HK-2 (cell line): ENCODE data around the gene UNC5C.
A peak's percentile ranks its signal among the peaks of the same experiment; 100 is the strongest.

Experiments
- DNase-seq: peaks from one replicate; pipeline ENCODE4 v3.0.0-alpha.2; 2018; ENCODE audit not compliant: unreplicated experiment

The UNC5C gene

DNA sequence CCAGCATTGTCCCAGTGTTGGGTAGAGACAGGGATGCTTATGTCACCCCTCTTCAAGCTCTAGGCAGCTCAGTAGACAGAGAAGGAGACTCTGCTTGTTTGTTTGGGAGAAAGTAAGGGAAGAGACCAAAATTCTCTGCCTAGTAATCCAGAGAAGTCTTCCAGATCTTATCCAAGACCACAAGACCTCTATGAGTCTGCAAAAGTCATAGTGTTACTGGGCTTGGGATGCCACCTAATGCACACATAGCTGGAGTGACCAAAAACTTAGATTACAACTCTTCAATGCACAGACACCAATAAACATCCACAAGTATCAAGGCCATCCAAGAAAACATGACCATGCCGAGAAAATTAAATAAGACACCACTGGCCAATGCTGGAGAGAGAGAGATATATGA is 205.5 kb downstream of the UNC5C start:
- no peak for DNase-seq

DNA sequence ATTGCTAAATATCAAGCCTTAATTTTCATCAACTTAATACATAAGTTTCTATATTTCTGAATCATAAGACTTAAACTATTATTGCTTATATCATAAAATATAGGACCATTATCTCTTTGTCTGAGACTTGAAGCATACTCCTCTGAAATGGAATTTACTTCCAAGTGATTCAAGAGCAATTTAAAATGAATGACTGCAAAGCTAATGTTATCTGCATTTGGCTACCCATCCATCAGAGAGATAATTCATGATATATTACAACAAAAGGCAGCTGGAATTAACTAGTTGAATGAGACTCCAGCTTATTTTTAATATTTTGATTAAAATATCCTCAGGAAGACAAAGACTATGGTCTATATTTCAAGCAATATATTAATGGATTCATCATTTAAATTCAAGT is 208.6 kb downstream of the UNC5C start:
- no peak for DNase-seq

DNA sequence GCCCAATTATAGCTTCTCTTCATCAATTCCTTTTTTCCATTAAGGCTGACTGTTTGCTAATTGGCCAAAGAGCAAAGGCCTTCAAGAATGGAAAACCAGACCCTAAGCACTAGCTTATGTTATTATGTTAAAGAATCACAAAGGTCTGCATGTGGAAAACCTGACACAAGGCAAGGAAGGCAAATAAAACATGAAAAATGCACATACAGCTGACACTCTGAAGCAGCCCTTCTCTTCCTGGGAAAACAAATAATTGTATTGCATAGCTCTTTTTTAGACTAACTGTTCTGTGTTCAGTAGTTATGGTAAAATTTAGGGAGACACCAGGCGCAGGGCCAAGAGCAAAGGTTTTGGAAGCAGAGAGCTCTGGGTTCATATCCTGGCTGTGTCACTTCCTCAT is 223.1 kb downstream of the UNC5C start:
- DNase-seq = no peak

DNA sequence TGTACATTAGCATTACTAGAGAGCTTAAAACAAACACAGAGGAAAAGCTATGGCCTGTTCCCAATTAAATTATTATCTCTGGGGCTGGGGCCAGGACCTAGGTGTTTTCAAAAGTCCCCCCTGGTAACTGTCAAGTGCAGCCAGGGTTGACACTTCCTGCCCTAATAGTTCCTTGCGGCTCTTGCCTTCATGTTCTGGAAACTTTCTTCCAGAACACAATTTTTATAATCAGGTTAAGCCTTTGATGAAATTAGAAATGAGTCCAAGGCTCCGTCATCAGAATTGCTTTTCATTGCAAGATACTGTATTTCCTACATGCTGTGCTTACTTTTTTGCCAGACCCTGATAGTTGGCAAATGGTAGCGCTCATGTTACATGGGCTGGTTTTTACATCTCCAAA is 229.6 kb downstream of the UNC5C start:
- no peak for DNase-seq

DNA sequence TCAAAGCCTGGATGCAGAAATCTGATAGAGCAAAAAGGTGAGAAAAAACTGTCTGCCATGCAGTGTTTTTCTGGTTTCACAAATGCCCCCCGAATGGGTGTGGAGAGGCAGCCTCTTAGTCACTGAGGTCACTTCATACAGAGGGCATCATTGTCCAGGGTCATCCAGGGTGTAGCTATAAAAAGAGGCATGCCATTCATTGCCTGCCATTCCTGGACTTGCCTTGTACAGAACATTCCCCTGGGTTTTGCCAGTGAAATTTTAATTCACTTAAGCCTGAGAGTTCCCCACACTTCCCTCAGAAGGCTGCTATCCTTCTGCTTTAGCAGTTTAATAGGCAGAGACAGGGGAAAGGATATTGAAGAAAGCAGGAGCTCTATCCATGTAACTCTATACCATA is 230.3 kb downstream of the UNC5C start:
- DNase-seq = no peak

DNA sequence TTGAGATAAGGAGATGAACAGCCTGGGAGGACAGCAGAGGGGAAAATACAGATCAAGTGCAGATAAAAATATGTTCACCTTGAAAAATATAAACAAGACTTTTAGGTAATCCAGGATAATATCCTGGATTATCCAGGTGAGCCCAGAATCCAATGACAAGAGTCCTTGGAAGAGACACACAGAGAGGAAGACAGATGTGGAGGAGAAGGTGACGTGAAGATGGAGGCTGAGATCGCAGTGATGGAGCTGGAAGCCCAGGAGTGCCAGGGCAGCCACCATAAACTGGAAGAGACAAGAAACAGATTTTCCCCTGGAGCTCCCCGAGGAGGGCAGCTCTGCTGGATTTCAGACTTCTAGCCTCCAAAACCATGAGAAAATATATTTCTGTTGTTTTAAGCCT is 230.7 kb downstream of the UNC5C start:
- no peak for DNase-seq

DNA sequence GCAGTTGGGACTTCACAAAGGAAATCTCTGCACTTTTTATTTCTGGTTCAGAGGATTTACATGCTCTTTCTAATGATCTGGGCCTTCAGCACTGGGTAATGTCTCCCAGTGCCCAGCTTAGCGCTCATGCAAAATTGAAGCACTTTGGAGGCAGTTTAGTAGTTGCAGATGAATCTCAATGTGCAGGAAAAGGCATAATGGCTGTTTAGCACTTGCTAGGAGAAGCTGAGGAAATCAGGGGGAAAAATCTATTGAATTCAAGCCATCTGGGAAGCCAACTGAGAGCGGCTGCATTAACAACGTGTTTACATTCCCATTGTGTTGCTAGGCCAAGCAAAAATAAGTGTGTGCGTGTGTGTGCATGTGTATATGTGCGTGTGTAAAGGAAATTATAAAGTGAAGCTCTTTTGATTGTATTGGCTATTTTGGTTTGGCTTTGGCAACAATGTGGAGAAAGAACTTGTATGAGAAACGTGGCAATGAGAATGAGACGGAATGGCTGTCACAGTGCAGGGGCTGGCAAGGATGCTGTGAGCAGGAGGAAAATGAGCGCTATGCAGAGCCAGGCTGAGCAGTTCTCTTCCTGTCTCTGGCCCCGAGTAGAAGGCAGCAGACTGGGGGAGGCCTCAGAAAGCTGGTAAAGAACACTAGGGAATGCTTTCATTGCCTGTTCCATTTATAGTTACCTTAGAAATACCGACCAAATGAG is 231.5 kb downstream of the UNC5C start:
- DNase-seq = no peak

DNA sequence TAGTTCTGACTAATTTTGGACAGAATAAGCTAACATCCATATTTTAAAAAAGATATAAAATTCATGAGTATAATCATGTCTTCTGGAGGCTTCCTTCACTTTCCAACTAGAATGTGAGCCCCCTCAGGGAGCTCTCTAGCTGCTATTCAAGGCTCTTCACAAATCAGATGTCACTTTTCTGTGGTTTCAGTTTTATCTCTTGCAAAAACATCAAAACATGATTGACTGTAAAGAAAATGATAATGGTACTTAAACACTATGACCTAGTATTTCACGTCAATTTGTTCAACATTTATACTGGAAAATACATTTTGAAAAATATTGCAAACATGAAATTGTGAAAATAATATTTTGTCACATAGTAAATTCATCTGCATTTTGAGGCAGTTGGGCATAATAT is 234.2 kb downstream of the UNC5C start:
- no peak for DNase-seq

DNA sequence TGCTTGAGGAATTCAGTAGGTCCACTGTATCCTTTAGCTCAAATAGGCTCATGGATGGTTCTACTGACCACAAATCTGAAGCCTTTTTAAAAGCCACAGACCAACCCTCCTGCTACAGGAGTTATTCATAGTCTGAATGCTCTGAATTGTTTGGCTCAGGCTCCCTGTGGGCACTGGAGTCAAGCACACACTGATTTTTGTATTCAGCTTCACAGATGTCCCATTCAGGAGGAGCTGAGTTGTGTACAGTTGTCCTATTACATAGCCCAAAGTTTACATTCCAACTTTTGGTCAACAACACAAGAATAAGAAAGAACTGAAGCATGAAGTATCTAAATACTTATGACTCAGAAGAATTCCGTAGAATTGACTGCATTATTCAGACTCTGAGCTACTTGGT is 243.9 kb downstream of the UNC5C start:
- DNase-seq = peak; percentile 5

DNA sequence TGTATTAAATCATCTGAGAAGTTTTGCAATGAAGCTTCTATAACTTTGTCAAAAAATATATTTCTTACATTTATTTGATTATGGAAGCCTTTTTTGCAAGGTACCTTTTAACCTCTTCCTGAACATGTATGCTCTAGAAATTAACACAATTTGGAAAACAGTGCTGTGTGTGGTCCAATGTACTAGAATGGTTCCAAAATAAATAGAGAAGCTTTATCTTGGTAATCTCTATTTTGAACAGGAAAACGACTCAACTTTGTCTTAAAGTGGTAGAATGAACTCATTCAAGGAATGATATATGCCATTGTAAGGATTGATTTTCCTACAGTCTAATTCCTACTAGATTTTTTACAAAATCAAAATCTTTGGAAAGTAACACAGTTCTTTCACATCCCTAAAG is 248.5 kb downstream of the UNC5C start:
- DNase-seq = no peak

DNA sequence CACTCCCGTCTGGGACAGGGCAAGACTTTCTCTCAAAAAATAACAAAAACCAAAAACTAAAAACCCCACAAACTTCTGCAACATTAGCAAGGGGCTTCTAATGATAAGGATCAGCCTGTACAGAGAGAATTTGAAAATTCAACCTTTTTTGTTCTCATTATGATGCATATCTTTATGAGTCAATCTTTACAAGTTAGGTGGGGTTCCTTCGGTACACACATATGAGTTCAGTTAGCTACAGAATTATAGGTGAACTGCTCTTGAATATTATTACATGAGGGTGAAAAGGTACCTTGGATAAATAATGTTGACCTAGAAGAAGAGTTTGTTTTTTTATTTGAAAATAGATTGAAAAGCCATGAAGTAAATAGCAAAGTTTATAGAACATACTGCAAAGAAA is 252.7 kb downstream of the UNC5C start:
- no peak for DNase-seq

DNA sequence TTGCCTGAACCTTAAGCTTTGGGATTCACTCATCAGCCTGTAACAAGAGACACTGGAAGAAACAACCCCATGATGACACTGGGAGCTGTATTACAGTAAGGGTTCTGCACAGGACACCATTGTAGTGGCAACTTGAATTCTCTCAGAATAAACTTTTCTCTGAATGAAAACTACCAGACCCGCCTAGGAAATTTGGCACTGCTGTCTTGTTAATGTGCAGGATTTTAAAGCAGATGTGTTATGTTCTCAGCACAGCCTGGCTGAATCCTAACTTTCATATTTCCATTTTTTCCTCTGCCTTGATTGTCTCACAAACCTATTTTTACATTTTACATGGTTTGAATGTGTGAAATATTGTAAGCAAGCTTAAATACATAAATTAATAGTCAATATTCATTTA is 253.6 kb downstream of the UNC5C start:
- DNase-seq = no peak

DNA sequence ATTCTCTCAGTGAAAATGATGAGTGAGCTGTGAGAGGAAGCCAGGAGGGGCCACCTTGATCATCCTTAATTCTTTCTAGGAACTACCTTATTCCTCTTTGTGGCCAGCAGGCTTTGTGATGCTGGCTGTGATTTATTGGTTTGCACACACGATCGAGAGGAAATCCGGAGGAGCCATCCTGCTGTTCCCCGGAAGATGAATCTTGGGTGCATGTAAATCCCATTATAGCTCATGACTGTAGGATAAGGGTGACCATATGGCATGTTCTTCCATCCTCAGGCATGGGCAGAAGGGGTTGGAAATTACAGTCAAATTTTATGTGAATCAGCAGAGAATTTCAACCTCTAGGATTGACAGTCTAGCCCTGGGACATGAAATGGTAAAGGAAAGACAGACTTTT is 254.5 kb downstream of the UNC5C start:
- DNase-seq = no peak

DNA sequence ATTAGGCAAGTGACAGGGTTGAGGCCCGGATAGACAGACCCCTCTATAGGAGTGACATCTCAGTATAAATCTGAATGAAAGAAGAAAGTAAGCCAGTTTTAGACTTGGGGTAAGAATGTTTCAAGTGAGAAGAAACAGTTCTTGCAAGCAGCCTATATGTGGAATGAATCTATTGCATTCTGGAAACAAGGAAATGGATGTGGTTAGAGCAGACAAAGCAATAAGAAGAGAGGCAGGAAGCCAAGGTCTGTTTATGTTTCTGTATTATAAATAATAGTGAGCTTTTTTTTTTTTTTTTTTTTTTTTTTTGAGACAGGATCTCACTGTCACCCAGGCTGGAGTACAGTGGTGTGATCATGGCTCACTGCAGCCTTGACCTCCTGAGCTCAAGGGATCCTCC is 255.8 kb downstream of the UNC5C start:
- no peak for DNase-seq

DNA sequence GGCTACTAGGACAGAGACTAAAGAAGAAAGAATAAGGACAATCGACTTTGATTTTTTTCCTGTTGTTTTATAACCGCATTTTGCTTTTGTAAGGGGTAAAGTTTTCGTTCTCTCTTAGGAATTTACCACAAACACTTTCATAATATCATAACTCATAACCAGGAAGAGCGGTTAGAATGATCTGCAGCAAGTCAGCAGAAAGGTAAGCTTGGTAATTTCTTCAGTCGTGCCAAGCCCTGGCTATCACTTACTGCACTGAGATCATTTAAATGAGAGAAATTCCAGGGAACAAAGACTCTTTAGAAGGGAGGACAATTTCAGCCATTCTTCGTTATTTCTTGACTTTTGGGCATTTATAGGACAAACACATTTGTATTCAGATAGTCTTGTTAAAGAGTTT is 258.1 kb downstream of the UNC5C start:
- DNase-seq = no peak

DNA sequence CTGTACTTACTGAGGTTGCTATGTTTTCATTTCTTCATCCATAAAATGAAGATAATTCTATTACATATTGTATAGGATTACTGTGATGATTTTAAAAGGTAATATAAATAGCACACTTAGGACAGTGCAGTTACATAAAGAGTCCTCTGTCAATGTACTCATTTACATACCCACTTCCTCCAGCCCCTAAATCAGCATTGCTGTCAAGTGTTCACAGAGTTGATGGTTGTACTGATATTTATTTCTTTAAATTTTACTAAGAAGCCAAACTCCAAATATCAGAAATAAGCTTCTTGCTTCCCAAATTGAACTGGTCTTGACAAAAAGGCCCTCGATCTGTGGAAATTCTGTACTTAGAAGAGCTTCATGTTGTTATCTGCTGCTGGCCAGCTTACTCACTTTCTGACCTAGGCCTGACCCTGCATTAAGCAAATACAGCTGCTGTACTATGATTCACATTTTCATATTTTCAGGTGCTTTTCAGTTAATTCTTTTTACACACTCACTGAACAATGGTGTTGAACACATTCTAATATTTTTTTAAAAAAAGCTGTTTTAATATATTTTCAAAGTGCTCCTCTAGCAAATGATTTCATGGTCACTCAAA is 259.6 kb downstream of the UNC5C start:
- DNase-seq = no peak

DNA sequence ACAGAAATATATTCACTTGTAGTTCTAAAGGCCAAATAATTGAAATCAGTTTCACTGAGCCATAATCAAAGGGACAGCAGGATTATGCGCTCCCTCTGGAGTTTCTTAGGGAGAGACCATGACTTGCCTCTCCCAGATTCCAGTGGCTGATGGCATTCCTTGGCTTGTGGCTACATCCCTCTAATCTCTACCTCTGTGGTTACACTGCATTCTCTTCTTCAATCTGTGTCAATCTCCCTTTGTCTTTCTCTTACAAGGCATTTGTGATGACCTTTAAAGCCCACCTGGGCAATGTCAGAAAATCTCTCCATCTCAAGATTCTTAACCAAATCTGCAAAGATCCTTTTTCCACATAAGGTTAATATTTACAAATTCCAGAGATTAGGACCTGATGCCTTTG is 260.2 kb downstream of the UNC5C start:
- no peak for DNase-seq

DNA sequence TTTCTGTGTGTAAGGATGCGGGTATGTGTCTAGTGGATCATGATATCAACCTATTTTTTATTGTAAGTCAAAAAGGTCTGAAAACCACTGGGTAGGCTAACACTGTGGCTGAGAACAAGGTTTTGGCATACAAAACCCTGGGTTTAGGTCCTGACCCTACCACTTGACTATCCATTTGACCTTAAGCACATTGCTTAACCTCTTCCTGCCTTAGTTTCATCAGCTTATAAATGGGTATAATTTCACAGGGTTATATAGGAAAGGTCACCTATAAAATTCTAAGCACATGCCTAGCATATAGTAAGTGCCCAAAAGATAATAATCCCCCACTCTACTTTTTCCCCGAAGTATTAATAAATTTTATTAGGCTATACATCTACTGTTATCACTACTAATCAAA is 263.0 kb downstream of the UNC5C start:
- DNase-seq = no peak

DNA sequence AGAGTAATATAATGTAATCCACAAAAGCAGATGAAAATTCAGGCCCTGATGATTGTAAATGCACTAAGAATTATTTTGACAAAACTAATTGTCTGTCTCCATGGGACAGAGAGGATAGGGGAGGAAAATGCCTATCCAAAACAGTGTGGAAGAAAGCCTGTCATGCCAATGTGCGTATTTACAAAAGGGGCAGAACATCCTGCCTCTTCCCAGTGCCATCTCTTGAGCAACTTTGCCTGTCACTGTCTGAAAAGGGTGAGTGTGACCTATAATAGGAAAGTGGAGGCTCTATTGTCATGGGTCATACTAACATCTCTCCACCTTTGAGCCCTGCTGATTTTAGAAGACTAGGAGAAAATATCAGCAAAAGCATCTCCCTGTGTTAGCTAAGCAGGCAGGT is 264.1 kb downstream of the UNC5C start:
- no peak for DNase-seq

DNA sequence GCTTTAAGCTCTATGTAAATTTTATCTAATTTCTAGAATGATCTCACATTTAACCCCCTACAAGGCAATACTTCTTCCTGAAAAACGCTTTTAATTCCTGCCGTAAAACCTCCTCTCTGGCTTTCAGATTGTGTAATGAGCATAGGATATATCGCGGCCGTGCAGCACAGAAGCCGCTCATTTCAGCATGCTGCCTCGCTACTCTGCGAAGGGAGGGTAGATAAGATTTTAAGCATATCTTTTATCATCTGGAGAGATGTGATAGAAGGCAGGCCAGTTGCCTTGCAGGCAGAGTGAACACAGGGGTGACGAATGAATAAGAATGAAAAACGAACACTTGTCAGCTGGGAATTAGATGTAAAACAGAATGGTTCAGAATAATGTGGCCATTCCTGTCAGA is 265.5 kb downstream of the UNC5C start:
- DNase-seq = no peak

DNA sequence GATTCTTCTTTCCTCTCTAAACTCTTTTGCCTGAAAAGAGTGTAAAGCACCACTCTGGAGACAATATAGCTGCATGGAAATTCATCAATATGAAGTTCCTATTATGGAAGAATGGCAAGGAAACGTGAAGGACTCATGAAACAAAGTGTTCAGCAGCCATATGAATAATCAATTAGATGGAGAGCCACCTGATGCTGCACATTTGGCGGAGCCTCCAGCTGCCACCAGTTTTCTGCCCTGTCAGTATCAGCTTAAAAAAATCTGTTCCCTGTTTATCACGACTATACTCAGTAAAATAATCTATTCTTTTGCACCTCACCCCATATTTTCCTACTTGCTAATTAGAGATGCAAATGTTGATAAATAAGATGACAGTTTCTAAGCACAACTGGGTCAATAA is 276.0 kb downstream of the UNC5C start:
- no peak for DNase-seq

DNA sequence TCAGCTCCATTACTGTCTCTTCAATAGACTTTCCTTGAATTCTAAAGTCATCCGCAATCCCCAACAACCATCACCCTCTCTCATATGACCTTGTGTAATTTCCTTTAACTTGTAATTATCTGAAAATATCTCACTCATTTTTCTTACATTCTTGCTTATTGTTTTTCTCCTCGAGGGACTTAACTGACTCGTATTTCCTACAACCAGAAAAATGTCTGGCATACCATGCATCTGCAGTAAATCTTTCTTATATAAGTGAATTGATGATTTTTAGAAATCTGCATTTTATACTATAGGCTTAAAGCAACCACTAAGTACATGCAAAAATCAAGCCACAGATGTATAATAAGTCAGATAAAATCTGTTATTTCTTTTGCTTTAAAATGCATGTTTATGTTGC is 276.7 kb downstream of the UNC5C start:
- no peak for DNase-seq

DNA sequence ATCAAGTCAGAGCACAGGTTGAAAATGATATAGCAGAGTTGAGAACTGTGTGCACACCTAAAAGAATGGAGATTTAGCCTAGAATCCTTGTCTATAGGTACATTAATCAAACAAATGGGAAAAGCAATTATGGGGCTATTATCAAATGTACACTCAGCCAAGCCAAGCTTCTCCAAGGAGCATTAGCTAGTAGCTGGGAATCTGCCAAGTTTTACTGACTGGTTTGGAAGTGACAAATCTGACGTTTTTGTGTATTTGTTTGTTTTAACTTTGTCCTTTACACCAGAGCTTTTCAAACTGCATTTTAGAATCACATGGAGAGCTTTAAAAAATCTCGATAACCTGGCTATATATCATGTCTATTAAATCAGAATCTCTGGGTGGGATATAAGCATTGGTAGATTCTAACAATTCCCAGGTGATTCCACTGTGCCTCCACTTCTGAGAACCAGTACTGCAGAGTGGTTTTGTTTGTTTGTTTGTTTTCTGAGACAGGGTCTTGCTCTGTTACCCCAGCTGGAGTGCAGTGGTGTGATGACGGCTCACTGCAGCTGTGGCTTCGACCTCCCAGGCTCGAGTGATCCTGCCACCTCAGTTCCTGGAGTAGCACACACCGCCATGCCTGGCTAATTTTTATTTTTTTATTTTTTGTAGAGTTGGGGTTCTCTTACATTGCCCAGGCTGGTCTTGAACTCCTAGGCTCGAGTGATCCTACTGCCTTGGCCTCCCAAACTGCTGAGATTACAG is 279.8 kb downstream of the UNC5C start:
- no peak for DNase-seq
